ENCODE data around the gene ARF5.

GRCh38 chr7:127582361-127582760 lies 5.8 kb upstream of the ARF5 start:
- TF ChIP-seq CTCF (IDR thresholded peaks at IDR 0.05; ENCODE audit: low read depth, low read length) (no peak), POLR2A (IDR thresholded peaks at IDR 0.05; ENCODE audit: extremely low read depth, insufficient read length) (no peak)

All from NB4 (cell line).